HEK293T (cell line): ENCODE measurements around the gene WIPF3.

Experiments
- ARNT ChIP-seq: fragments of 450-650 bp; IDR thresholded peaks from 2 replicates; pipeline ENCODE4 v1.6.1; 2017; ENCODE audit warnings: mild to moderate bottlenecking
- BHLHE40 ChIP-seq: fragments of 450-650 bp; IDR thresholded peaks from 2 replicates; pipeline ENCODE4 v1.6.1; 2016; ENCODE audit warnings: mild to moderate bottlenecking, moderate library complexity, borderline replicate concordance
- CTBP1 ChIP-seq: fragments of 450-650 bp; IDR thresholded peaks from 2 replicates; pipeline ENCODE4 v1.6.1; 2016; ENCODE audit warnings: borderline replicate concordance
- FOXM1 ChIP-seq: fragments of 450-650 bp; IDR thresholded peaks from 2 replicates; pipeline ENCODE4 v1.6.1; 2017; ENCODE audit warnings: mild to moderate bottlenecking, borderline replicate concordance
- HDGF ChIP-seq: fragments of 450-650 bp; IDR thresholded peaks from 2 replicates; pipeline ENCODE4 v1.6.1; 2017; ENCODE audit warnings: antibody characterized with exemption, borderline replicate concordance
- NFRKB ChIP-seq: fragments of 450-650 bp; IDR thresholded peaks from 2 replicates; pipeline ENCODE4 v1.6.1; 2016; ENCODE audit warnings: mild to moderate bottlenecking, moderate library complexity
- PKNOX1 ChIP-seq: fragments of 450-650 bp; IDR thresholded peaks from 2 replicates; pipeline ENCODE4 v1.6.1; 2016
- SP1 ChIP-seq: fragments of 450-650 bp; IDR thresholded peaks from 2 replicates; pipeline ENCODE4 v1.6.1; 2017
- ZNF384 ChIP-seq: fragments of 450-650 bp; IDR thresholded peaks from 2 replicates; pipeline ENCODE4 v1.6.1; 2016

DNA sequence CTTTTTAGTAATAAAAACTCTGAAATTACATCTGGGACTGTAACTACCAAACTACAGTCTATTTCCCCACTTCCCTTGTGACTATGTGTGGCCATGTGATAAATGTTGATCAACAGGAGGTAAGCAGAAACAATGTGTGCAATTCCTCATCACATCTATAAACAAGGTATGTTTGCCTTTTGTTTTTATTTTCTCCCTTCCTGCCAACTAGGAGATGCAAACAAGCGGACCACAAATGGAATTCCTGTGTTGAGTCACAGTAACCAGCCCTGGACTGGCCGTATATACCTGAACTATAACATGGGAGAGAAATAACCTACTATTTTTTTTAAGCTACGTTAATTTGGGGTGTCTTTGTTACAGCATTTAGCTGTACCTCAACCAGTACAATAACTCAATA is 130.8 kb downstream of the WIPF3 start:
- TF ChIP-seq SP1 = no peak
- TF ChIP-seq NFRKB = no peak
- TF ChIP-seq FOXM1 = no peak
- TF ChIP-seq ARNT = no peak
- no peak for TF ChIP-seq CTBP1
- TF ChIP-seq BHLHE40 = no peak
- no peak for TF ChIP-seq PKNOX1
- no peak for TF ChIP-seq HDGF
- no peak for TF ChIP-seq ZNF384
